Measurements from ENCODE around the gene TRIM39. TPM values are rescaled to one million over a fixed set of nuclear protein-coding genes. Genes with fewer than 3 reads are reported as not detected.

TRIM39 gene
- total and polyA plus RNA-seq, 9 of the 15 experiments (the other 6 are each of a cell fraction or from before 2014, with no cell fraction given) = 5.6 to 17.7 (median 12.8) TPM

- no peak for TF ChIP-seq CHD7 (IDR thresholded peaks at IDR 0.05; ENCODE audit: low read depth, low read length)
- no peak for TF ChIP-seq NUFIP1 (IDR thresholded peaks at IDR 0.05; ENCODE audit: partially characterized antibody)
- TF ChIP-seq BCL6 (CRISPR knock-in tag; IDR thresholded peaks at IDR 0.05) = no peak
- no peak for TF ChIP-seq TSC22D4 (tag; IDR thresholded peaks at IDR 0.05)
- no peak for TF ChIP-seq ARID3A (IDR thresholded peaks at IDR 0.05; ENCODE audit: borderline replicate concordance, low read depth, low read length)
- TF ChIP-seq EGR1 (conservative IDR thresholded peaks at IDR 0.05) = 0 out of 2 replicates have a peak, but pooled peaks have one; percentile 10
- no peak for TF ChIP-seq ZNF740 (CRISPR knock-in tag; IDR thresholded peaks at IDR 0.05)
- no peak for TF ChIP-seq ZNF740 (tag; IDR thresholded peaks at IDR 0.05)
- no peak for TF ChIP-seq JUNB (CRISPR knock-in tag; conservative IDR thresholded peaks at IDR 0.05)
- no peak for TF ChIP-seq GTF2A2 (tag; IDR thresholded peaks at IDR 0.05)
- no peak for TF ChIP-seq ELF4 (CRISPR knock-in tag; IDR thresholded peaks at IDR 0.05)
- TF ChIP-seq MYBL2 (IDR thresholded peaks at IDR 0.05; ENCODE audit: low read depth) = no peak
- no peak for TF ChIP-seq MYBL2 (CRISPR knock-in tag; IDR thresholded peaks at IDR 0.05; ENCODE audit: borderline replicate concordance)
These were observed 31.2 kb downstream of the TRIM39 start (continued) for GRCh38 chr6:30357678-30358540.
